HG02884 (cell line): ENCODE results near the gene SLC22A23.
"Not testable (repeated sequence)": the region's sequence is repeated elsewhere in the genome, so short reads cannot be mapped to it uniquely, and the experiment has no call there.

ENCODE experiments used
- ATAC-seq: cut with Tn5 transposase; IDR thresholded peaks from one replicate; pipeline ENCODE4 v1.9.1; 2021; ENCODE audit warnings: mild to moderate bottlenecking, moderate library complexity; ENCODE audit not compliant: unreplicated experiment

SLC22A23 gene

DNA sequence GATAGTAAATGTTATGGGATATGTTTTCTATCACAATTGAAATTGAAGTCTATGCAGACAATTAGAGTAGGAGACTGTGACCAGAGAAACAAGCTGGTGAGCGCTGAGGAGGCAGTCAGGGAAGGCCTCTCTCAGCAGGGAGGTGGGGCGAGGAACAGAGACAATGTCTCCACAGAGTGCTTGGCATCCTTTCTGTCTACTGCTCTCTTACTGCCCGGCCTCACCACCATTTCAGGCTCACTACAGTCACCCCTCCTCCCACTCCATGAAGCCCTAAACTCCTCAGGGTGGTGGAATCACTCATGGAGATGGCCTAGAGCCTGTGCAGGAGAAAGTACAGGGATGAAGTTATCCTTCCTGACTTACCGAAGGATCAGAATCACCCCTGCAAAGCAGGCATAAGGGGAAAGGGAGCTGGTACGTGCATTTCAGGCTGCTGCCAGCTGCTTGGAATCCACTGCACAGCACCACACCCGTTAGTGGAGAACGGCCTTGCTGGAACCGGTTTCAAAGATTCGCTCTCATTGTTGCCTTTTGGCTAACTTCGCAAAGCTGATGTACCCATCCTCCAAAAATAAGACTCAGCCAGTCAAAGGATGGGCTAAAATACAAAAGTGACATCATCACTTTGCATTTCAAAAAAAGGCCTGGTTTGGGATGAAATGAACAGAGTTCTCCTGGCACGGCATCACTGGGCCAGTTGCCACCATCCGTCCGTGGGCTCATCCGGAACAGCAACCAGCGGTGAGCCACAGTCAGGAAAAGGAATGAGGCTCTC lies 67.3 kb downstream of the SLC22A23 start:
- no peak for ATAC-seq

DNA sequence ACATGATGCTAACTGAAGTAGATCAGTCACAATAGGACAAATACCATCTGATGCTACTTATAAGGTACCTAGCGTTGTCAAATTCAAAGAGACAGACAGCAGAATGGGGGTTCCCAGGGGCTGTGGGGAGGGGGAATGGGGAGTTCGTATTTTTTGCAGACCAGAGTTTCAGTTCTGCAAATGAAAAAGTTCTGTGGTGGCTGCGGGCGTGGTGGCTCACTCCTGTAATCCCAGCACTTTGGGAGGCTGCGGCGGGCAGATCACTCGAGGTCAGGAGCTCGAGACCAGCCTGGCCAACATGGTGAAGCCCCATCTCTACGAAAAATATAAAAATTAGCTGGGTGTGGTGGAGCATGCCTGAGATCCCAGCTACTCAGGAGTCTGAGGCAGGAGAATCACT lies 68.1 kb downstream of the SLC22A23 start:
- no peak for ATAC-seq

DNA sequence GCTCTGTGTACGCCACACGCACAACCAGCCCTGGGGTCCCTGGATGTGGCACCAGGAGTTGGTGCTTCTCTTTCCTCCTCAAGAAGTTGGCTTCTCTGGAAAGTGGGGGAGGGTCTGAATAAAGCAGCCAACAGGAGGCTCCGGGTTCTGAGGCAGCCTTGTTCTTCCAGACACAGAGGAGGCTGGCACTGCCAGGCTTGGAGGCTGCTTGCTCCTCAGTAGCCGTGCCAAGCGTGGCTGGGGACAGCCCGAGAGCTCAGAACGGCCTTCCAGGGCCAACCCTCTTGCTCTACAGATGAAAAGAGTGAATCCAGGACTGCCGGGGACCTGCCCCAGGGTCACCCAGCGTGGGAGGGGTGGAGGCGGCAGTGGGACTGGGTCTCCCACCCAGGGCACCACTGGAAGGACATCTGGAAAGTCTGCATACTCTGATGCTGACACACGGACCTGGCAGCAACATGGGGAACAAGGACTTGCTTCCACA lies 70.4 kb downstream of the SLC22A23 start:
- ATAC-seq = no peak

DNA sequence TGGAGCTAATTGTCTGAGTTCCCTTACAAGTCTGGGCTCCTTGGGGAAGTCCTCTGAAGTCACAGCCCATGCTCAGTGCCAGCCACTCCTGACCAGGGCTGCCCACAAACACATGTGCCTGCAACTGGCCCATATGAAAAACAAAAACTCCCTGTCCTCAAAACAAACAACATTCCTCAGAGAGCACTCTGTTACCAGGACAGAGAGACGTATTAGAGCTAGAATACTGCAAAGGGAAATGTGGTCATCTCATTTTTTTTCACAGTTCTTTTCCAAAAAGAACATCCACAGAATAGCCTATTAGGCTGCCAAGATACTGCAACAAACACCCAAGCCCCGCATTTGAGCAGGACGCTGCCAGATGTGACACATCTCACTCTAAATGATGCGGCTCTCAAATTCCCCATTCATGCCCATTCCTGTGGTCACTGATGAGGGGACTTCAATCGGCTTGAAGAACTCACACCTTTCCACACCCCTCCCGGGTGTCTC lies 71.1 kb downstream of the SLC22A23 start:
- no peak for ATAC-seq

DNA sequence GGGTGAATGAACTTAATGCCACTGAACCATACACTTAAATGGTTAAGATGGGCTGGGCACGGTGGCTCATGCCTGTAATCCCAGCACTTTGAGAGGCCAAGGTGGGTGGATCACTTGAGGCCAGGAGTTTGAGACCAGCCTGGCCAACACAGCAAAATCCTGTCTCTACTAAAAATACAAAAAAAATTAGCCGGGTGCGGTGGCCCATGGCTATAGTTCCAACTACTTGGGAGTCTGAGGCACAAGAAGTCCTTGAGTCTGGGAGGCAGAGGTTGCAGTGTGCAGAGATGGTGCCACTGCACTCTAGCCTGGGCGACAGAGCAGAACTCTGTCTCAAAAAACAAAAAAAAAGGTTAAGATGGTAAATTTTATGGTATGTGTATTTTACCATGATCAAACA lies 71.7 kb downstream of the SLC22A23 start:
- not testable (repeated sequence) for ATAC-seq

DNA sequence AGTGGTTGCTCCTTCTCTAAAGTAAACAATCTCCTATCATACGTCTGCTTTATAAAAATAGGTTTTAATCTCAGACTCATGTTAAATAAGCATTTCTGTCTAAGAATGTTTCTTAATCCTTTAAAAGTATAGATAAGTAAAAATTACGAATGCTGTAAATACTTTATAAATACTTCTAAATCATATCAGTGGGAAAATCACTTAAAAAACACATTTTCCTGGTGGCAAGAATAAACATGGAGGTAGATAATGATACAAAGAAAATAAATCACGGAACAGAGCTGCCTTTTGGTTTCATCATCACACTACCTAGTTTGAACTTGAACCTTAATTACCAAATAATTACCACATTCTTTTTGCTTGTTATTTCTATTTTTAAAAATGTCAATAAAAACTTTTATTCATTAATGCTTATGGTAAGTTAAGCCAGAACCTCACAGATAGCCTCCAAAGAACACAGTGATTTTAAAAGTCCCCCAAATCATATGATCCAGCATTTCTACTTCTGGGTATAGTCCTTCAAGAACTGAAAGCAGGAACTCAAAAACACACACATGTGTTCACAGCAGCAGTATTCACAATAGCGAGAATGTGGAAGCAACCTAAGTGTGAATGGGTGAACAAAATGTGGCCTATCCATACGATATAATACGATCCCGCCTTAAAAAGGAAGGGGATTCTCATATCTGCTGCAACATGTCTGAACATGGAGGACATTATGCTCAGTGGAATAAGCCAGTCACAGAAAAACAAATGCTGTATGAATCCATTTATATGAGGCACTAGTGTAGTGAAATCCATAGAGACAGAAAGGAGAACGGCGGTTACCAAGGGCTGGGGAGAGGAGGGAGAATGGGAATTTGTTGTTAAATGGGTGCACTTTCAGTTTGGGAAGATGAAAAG lies 72.4 kb downstream of the SLC22A23 start:
- no peak for ATAC-seq

DNA sequence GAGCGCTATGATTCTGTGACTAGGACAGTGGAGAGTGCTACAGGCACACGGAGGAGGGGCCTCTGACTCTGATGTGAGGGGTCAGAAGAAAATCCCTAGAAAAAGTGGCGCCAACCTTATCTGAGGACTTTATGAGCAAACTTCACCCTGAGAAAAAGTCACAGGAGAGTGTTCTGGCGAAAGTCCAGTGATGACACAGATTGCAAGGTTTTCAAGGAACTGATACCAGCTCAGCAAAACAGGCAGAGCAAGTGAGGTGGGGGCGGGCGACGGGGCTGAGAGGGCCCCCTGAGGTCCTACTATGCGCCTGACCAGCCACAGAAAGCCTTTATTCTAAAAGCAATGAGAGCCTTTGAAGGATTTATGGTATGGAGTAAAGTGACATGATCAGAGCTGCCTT lies 73.3 kb downstream of the SLC22A23 start:
- ATAC-seq = no peak

DNA sequence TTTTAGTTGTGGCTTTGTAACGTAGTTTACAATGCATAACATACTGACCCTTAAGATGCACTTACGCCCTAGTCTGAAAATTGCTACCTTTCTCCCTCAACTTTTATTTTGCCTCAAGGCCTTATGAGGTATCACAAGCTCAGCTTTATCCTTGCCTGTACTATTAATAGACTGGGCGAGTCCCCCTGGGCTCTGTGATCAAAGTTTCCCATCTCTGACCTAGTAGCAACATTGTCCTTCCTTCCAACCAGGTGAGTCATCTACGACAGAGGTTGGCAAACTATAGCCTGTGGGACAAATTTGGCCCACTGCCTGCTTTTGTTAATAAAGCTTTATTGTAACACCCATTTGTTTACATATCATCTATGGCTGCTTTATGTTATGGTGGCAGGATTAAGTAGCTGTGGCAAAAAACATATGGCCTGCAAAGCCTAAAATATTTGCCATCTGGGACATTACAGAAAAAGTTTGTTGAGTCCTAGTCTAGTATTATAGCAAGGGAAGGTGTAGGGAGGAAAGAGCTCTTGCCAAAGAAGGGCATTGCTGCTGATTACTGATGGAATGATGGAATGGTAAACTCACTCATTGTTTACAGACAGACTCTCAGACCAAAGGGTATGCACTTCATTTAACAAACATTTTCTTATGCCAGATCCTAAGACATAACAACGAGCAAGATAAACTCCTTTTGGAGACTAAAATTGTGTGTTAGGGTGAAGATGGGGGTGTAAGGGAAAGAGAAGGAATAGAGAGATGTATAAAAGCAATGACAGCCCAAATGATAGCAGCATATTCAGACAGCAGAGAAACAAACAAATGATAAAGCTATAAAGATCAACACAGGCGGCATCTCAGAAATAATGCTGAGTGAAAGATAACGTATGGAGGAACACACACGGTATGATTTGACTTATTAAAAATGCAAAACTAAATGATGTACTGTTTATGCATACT lies 74.2 kb downstream of the SLC22A23 start:
- no peak for ATAC-seq

DNA sequence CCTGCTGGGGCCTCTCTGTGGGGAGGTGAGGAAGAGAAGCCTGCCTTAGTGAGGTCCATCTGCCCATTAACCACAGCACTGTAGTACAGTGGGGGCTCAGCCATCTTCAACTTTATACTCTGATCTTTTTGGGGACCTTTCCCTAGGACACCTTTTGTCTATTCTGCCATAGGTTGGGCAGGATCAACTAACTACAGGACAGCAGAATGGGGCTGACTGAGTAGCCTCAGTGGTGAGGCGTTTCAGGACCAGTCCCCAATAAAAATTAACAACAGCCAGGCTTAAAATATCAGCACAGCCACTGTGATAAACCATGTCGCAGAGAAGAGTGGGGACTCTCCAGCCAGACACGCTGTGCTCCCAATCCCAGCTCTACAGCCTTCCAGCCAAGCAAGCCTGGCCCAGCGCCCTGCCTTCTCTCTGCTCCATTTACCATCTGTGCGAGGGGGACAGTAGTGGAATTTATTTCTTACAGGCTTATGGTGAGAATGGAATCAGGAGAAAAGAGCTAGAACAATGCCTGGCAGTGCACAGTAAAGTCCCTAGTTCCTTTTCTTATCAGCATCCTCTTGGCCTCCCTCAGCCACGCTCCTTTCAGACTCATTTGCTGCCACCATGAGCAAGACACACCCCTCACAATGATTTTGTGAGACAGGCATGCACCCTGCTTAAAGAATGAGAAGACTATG lies 75.5 kb downstream of the SLC22A23 start:
- no peak for ATAC-seq

DNA sequence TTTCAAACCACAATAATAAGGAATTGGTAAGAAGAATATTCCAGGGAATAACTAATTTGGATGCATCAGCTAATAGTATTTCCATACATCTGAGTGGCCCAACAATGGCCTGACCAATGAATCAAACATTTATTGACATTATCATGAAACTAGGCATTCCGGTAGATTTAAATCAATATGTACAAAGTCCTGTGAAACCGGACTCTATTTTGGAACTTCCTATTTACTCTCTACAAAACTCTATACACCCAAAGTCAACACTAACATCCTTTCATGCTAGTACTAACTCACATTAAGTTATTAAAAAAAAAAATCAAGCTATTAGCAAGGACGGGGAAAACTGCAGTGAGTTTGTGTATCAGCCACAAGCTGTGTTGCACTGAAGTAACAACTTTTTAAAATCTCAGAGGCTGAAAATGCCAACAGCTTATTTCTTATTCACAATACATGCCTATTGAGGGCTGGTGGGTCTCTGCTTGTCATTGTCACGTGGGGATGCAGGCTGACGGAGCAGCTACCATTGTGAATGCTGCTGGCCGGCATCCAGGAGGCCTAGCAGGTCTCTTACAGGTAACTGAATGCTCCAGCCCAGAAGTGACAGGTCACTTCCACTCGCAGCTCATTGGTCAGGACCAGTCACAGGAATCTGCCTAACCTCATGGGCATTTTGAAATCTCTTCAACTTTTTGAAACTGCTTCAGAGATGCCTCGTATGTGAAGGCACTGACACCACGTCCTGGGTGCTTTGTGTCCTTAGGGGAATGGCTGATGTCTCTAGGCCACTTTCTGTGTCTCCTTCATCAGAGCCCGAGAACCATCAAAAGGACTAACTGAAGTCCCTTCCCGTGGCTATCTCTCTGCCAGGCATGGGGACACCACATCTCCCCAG lies 76.3 kb downstream of the SLC22A23 start:
- ATAC-seq = no peak

DNA sequence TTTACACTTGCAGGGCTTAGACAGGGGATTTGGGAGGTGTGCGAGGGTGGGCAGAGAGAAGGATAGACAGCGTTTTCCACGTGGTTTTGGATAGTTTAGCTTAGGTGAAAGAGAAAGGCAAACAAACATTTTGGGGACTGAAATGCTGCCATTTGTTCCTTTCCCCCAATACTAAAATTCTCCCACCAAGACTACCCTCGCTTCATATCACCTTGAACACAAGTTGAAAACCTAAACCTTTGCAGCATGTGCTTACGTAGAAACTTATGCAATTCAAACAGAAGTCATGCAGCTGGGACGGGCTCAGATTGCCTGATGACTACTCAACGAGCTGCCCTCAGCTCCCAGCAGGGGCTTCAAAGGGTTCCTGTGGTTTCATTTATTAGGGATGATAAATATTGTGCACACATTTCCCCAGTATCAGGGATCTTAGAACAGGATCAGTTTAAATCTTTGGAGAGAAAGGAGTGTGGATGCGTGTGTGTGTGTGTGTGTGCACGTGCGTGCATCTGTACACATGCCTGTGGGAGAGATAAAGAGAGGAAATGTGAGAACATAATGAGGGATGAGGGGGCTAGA lies 77.3 kb downstream of the SLC22A23 start:
- ATAC-seq = no peak

DNA sequence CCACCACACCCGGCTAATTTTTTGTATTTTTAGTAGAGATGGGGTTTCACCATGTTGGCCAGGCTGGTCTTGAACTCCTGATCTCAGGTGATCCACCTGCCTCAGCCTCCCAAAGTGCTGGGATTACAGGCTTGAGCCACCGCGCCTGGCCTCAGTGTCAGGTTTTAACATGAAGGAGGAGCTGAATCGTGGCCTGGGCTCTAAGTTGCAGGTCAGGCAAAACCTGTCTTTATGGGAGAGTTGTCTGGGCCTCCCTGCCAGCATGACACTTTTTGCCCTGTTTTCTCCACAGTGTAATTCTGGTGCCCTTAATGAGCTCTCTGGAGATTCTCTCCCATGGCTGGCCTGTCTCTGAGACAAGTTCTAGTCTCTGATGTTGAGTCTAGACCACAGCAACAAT lies 78.0 kb downstream of the SLC22A23 start:
- not testable (repeated sequence) for ATAC-seq

DNA sequence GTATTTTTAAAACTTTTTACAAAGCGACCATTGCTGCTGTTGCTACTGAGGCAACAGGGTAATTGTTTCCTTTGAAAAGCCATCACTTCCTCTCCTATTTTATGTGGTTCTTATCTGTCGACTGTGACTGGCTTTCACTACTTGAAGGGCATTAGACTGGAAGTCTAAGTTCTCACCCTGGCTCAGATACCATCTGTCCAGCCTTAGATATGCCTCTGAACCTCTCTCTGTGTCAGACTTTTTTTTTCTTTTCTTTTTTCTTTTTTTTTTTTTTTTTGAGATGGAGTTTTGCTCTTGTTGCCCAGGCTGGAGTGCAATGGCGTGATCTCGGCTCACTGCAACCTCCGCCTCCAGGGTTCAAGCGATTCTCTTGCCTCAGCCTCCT lies 78.5 kb downstream of the SLC22A23 start:
- ATAC-seq = not testable (repeated sequence)

DNA sequence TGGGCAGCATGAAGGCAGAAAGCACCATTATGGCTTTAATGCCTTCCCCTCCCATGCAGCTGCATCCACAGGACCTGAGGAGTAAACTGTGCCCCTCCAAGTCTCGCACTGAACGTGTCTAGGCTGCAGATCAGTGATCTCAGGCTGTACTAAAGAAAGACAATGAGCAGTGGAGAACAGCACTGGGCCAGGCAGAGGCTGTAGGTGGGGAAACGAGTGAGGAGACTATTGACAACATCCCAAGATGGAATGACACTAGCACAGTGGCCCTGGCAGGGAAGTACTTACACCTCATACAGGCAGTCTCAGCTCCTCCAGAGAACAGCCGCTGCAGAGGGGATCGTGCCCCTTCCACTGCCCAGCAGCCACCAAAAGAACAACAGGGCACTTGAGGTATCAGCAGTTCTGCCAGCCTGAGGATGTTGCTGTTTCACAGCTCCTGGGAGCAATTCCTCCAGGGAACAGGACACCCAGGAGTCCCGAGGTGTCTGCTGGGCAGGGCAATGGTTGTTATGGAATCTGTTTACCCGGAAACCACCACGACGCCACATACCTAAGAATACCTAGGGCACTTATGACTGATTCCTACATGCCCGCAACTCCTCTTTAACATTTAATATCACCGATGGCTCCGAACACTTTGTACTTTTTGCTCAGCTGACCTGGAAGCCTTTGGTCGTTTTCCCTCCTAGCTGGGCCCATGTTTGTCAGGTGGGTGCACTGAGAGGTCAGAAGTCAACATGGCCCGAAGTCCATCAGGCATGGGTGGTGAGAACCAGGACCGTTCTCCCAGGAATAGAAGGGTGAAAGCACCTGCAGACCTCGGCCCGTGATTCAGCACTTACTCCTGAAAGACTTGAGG lies 79.1 kb downstream of the SLC22A23 start:
- ATAC-seq = no peak

DNA sequence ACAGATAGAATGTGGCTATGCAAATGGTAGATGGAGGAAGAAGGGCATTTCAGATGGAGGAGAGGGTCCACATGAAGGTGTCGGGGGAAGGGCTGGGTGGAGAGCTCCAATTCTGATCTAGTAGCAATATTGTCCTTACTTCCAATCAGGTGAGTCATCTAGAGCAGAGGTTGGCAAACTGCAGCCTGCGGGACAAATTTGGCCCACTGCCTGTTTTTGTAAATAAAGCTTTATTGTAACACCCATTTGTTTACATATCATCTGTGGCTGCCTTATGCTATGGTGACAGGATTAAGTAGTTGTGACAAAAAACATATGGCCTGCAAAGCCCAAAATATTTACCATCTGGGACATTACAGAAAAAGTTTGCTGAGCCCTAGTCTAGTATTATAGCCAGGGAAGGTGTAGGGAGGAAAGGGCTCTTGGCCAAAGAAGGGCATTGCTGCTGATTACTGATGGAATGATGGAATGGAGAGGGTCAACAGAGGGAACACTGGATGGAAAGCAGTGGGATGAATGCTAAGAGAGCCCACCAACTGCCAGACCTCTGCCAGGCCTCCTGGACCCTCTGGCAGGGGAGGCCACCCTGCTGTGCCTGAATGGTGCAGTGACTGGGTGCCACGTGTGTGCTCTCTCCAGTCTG lies 79.8 kb downstream of the SLC22A23 start:
- no peak for ATAC-seq

DNA sequence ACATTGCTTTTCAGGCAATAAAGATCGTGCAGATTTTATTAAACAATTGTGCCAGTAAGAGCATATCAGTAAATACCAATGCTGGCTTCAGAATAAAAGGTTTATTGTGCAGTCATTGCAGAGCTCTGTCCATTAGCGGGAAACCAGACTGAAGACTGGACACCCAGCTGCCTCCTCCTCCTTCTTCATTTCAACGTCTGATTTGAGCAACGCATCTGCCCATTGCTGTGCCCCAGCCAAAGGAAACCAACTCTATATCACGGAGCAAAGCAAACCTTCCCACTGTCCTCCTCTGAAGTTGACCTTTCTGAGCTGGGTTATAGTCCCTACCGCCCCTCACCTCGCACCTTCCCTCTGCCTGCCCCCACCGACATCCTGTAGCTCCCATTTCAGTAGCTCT lies 80.8 kb downstream of the SLC22A23 start:
- ATAC-seq = no peak

DNA sequence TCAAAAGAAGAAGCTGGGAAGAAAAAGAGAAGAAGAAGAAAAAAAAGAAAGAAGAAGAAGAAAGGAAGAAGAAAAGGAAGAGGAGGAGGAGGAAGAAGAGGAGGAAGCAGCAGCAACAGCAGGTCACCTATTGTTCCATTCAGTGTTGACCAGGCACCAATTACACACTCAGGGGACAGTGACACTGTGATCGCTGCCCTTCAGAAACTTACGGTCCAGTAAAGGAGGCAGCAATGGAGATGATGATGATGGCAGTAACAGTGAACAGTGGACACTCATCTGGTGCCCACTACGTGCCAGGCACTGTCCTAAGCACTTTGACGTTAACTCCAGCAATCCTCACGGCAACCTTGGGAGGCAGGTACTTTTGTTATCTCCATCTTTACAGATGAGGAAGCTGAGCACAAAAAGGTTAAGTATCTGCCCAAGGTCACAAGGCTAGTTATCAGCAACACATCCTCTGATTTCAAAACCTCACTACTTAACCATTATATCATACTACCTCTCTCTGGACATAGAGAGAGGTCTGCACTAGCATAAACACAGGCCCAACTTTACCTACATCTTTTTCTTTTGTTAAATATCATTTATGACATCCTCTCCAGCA lies 83.2 kb downstream of the SLC22A23 start:
- no peak for ATAC-seq
